Astrocyte of the cerebellum (primary cell): ENCODE data around the gene COBLL1.

Source experiments
- DNase-seq: peaks from one replicate; pipeline ENCODE4 v3.0.0-alpha.2; 2011; ENCODE audit warnings: low read depth
- H3K4me3 ChIP-seq: 2 replicates; pipeline ENCODE4 v1.5.1; 2011; ENCODE audit warnings: mild to moderate bottlenecking, low read depth, low read length, moderate library complexity
- in situ Hi-C: cut with HindIII; loops from 2 replicates; pipeline ENCODE4 v1.10.0; 2017; ENCODE audit warnings: low sequenced_read_pairs
- TF ChIP-seq, protein P1 (sequence below): IDR thresholded peaks from 2 replicates; pipeline ENCODE4 v1.5.1; 2012; ENCODE audit warnings: low read length, low read depth, moderate library complexity, mild to moderate bottlenecking; ENCODE audit errors: missing control alignments

Gene COBLL1

DNA sequence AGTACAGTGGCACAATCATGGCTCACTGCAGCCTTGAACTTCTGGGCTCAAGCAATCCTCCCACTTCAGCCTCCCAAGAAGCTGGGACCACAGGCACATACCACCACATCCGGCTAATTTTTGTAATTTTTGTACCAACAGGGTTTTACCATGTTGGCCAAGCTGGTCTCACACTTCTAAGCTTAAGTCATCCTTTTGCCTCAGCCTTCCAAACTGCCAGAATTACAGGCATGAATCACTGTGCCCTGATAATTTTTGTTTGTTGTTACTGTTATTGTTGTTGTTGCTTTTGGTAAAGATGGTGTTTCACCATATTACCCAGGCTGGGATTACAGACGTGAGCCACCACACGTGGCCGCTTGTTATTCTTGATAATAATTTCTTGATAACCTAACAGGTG is 10.5 kb upstream of the COBLL1 start:
- no peak overlapping the region for H3K4me3 ChIP-seq
- in situ Hi-C loops: no loop called here
- DNase-seq: no peak
- TF ChIP-seq, protein P1, sequence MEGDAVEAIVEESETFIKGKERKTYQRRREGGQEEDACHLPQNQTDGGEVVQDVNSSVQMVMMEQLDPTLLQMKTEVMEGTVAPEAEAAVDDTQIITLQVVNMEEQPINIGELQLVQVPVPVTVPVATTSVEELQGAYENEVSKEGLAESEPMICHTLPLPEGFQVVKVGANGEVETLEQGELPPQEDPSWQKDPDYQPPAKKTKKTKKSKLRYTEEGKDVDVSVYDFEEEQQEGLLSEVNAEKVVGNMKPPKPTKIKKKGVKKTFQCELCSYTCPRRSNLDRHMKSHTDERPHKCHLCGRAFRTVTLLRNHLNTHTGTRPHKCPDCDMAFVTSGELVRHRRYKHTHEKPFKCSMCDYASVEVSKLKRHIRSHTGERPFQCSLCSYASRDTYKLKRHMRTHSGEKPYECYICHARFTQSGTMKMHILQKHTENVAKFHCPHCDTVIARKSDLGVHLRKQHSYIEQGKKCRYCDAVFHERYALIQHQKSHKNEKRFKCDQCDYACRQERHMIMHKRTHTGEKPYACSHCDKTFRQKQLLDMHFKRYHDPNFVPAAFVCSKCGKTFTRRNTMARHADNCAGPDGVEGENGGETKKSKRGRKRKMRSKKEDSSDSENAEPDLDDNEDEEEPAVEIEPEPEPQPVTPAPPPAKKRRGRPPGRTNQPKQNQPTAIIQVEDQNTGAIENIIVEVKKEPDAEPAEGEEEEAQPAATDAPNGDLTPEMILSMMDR: no peak

DNA sequence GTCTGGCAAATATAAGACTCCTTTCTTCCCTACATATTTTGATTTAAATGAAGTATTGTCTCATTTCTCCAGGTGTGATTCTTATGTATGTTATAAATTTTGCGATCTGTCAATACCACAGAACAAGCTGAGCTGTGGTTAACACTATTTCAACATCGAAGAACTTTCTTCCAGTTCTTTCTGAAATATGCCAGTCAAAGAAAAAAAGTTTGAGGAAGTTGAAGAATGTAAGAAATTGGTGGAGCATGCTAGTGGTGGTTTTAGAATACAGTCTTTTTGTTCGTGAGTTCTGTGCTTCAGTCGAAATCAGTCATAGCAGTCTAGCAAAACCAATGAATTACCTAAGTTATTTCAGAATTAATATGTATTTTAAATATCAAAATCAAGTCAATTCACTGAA is 8.6 kb upstream of the COBLL1 start:
- in situ Hi-C loops: no loop called here
- DNase-seq: no peak

DNA sequence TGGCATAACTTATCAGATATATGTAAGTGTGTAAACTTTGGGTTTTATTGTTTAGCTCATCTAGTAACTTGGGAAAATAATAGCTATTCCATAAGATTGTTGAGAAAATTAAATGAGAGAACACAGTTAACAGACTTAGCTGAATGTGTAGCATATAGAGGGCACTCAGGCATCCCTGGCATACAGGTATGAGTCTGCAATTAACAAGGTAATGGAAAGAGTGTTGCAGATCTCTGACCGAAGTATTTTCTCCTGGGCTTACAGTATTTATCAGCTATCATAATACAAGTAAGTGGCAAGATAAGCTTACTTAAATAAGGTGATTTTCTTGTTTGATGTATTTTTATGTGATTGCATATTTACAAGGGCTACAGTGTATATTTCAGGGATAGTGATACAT is 7.9 kb upstream of the COBLL1 start:
- TF ChIP-seq, protein P1: no peak

More for the DNA sequence above, 8.6 kb upstream of the COBLL1 start:
- H3K4me3 ChIP-seq: no peak overlapping the region
- TF ChIP-seq, protein P1: no peak

DNA sequence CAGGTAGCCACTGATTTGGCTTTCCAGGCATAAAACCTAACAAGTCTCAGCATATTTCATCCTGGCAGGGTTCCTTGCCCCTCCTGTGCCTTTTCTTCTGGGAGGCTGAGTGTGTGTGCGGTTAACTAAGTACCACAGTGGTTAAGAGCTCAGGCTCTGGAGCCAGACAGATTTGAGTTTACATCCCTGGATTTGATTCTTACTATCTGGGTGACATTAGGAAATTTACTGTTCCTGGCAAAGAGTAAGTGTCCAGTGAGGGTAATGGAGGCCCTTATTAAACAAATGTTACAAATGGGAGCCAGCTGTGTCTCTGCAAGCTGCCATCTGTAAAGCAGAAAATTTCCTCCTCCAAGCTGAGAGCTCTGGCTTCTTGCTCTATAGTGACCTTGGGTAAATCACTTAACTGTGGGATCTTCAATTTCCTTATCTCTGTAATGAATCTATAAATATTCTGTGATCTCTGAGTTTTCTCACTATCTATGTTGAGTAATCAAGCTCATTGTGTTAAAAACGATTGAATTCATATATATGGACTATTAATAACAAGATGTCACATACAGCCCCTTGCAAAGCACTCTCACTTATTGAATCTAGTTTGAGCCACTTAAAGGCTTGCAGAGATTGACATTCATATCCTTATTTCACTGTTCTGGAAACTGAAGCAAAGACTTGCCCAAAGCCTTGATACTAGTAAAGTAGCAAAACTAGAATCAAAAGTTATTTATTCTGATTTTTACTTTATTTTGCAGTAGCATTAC is 6.5 kb upstream of the COBLL1 start:
- TF ChIP-seq, protein P1: no peak
- no peak overlapping the region for H3K4me3 ChIP-seq
- no peak for DNase-seq
- in situ Hi-C loops: no loop called here

More for the DNA sequence above, 7.9 kb upstream of the COBLL1 start:
- in situ Hi-C loops: no loop called here
- H3K4me3 ChIP-seq: no peak overlapping the region
- no peak for DNase-seq

DNA sequence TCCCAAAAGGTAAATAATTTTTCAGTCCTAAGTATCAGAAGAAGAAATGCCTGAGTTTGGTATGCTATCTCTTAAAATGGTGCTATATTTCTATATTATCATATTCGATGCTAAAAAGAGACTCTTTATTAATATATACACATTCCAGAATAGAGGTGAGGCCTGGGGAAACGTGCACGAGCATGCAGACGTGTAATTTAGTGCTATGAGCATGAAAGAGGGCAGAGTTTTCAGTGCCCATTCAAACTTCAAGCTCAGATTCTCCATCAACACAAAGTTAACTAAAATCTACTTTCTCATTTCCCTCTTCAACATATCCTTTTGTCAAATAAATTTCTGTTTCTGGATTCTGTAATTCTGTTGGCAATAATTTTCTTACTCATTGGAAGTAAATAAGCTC is 5.7 kb upstream of the COBLL1 start:
- no peak overlapping the region for H3K4me3 ChIP-seq
- in situ Hi-C loops: no loop called here
- TF ChIP-seq, protein P1: no peak
- no peak for DNase-seq

DNA sequence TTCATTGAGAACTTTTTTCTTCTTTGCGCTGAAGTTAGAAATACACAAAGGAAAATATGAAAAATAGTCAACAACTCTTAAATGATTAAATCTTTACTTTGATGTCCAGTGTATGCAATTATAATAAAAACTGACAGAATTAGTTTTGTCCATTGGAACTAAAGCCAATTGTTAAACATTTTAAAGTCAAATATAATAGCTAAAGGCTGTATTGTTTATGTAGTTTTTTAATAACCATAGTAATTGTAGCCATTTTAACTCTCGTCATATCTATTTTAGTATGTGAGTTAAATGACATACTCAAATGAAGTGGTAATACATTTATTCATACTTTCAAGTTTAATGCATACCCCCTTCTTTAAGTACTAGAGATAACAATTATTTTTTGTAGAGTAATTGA is 4.7 kb upstream of the COBLL1 start:
- no peak overlapping the region for H3K4me3 ChIP-seq
- in situ Hi-C loops: no loop called here
- TF ChIP-seq, protein P1: no peak
- no peak for DNase-seq
